OCI-LY3 (cell line): ENCODE data around the gene MAP4K2.

Source experiments
- H2AFZ ChIP-seq: fragments of 200-600, 300-600 bp; shearing (Covaris generic); 2 replicates; pipeline ENCODE4 v1.6.0; 2014; ENCODE audit warnings: antibody characterized with exemption, low read depth, low read length
- H3K27ac ChIP-seq: fragments of 200-600, 300-600 bp; sonication (generic); 2 replicates; pipeline ENCODE4 v1.5.1; 2014; ENCODE audit warnings: mild to moderate bottlenecking, low read length, moderate library complexity, mixed read lengths
- H3K27me3 ChIP-seq: fragments of 200-600, 300-600 bp; sonication (generic); 2 replicates; pipeline ENCODE4 v1.6.1; 2014; ENCODE audit warnings: low read depth, low read length, mixed read lengths
- H3K36me3 ChIP-seq: fragments of 200-600, 300-600 bp; sonication (generic); replicated peaks from 2 replicates; pipeline ENCODE3; 2014; ENCODE audit warnings: low read depth, low read length, mixed read lengths
- H3K4me1 ChIP-seq: fragments of 300-600, 200-600 bp; sonication (generic); 2 replicates; pipeline ENCODE4 v1.6.1; 2014; ENCODE audit warnings: low read length, mixed read lengths
- H3K4me2 ChIP-seq: fragments of 200-600, 300-600 bp; sonication (generic); 2 replicates; pipeline ENCODE4 v1.6.1; 2014; ENCODE audit warnings: low read length, mixed read lengths
- H3K4me3 ChIP-seq: fragments of 300-600, 200-600 bp; sonication (generic); 2 replicates; pipeline ENCODE4 v1.5.1; 2014; ENCODE audit warnings: antibody characterized with exemption, mild to moderate bottlenecking, low read length, moderate library complexity
- H3K79me2 ChIP-seq: fragments of 300-600, 200-600 bp; shearing (Covaris generic); 2 replicates; pipeline ENCODE4 v1.6.1; 2014; ENCODE audit warnings: mild to moderate bottlenecking, low read length, mixed read lengths
- H3K9ac ChIP-seq: fragments of 300-600, 200-600 bp; shearing (Covaris generic); 2 replicates; pipeline ENCODE4 v1.6.0; 2014; ENCODE audit warnings: mild to moderate bottlenecking, low read length, moderate library complexity
- H3K9me3 ChIP-seq: fragments of 200-600, 300-600 bp; shearing (Covaris generic); 2 replicates; pipeline ENCODE4 v1.6.1; 2014; ENCODE audit warnings: low read length, mixed read lengths; ENCODE audit not compliant: insufficient read depth
- H4K20me1 ChIP-seq: fragments of 200-600, 300-600 bp; sonication (generic); 2 replicates; pipeline ENCODE4 v1.6.1; 2016; ENCODE audit warnings: low read length, mixed read lengths; ENCODE audit not compliant: insufficient read depth
- CTCF ChIP-seq: fragments of 200-600, 300-600 bp; sonication (generic); IDR thresholded peaks from 2 replicates; pipeline ENCODE4 v1.5.1; 2014; ENCODE audit warnings: antibody characterized with exemption, low read length, low read depth
- EZH2phosphoT487 ChIP-seq: fragments of 200-600 bp; shearing (Covaris generic); IDR thresholded peaks from 2 replicates; pipeline ENCODE4 v1.6.1; 2018; ENCODE audit warnings: antibody characterized with exemption, mixed run types, low read depth

MAP4K2 gene

GRCh38 chr11:64754124-64754918, 48.7 kb downstream of the MAP4K2 start:
- H2AFZ ChIP-seq: no peak overlapping the region
- no peak overlapping the region for H3K4me2 ChIP-seq
- H3K27me3 ChIP-seq: no peaks in the 10 kb centered on the region
- H3K4me1 ChIP-seq: peaks cover 13% of the 10 kb centered on the region
- no peaks in the 10 kb centered on the region for H3K9me3 ChIP-seq
- no peak overlapping the region for H3K9ac ChIP-seq
- no peaks in the 10 kb centered on the region for H3K79me2 ChIP-seq
- TF ChIP-seq CTCF (no peak), EZH2phosphoT487 (no peak)
- no peak overlapping the region for H3K27ac ChIP-seq
- H3K4me3 ChIP-seq: no peak overlapping the region
- H3K36me3 ChIP-seq: peaks cover 3% of the 10 kb centered on the region
- no peaks in the 10 kb centered on the region for H4K20me1 ChIP-seq

GRCh38 chr11:64753380-64754123, 49.5 kb downstream of the MAP4K2 start:
- H3K4me2 ChIP-seq: no peak overlapping the region
- peaks cover 3% of the 10 kb centered on the region for H3K36me3 ChIP-seq
- H3K27me3 ChIP-seq: no peaks in the 10 kb centered on the region
- H3K9me3 ChIP-seq: no peaks in the 10 kb centered on the region
- H3K9ac ChIP-seq: no peak overlapping the region
- TF ChIP-seq CTCF: no peak
- no peak for TF ChIP-seq EZH2phosphoT487
- H3K79me2 ChIP-seq: no peaks in the 10 kb centered on the region
- H3K4me1 ChIP-seq: peaks cover 18% of the 10 kb centered on the region
- no peak overlapping the region for H3K27ac ChIP-seq
- no peak overlapping the region for H2AFZ ChIP-seq
- no peak overlapping the region for H3K4me3 ChIP-seq
- no peaks in the 10 kb centered on the region for H4K20me1 ChIP-seq

DNA sequence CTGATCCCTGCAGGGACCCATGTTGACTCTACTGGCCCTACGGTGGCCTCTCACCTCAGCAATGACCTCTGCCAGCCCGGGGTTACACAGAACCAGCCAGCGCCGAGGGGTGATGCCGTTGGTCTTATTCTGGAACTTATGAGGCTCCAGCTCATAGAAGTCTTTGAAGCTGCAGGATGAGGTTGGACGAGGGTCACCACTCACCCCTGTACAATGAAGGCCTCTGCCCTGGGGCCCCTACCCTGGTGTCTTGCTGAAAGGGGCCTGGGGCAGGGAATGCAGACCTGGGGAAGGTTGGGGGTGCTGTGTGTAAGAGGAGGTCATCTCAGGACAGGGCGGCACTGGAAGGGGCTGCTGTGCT, 50.0 kb downstream of the MAP4K2 start:
- Histone ChIP-seq H3K36me3 (peaks cover 3% of the 10 kb centered on the region), H3K9me3 (no peaks in the 10 kb centered on the region), H3K4me3 (no peak overlapping the region), H3K4me1 (peaks cover 21% of the 10 kb centered on the region), H3K9ac (no peak overlapping the region), H2AFZ (no peak overlapping the region), H4K20me1 (no peaks in the 10 kb centered on the region), H3K79me2 (no peaks in the 10 kb centered on the region), H3K27me3 (no peaks in the 10 kb centered on the region), H3K27ac (no peak overlapping the region), H3K4me2 (no peak overlapping the region)
- TF ChIP-seq EZH2phosphoT487 (no peak), CTCF (no peak)

GRCh38 chr11:64752175-64752970, 50.6 kb downstream of the MAP4K2 start:
- Histone ChIP-seq H3K4me3 (no peak overlapping the region), H3K27me3 (no peaks in the 10 kb centered on the region), H3K4me1 (peaks cover 21% of the 10 kb centered on the region), H3K79me2 (no peaks in the 10 kb centered on the region), H3K27ac (no peak overlapping the region), H2AFZ (no peak overlapping the region), H3K4me2 (no peak overlapping the region), H3K36me3 (peaks cover 3% of the 10 kb centered on the region), H4K20me1 (no peaks in the 10 kb centered on the region), H3K9me3 (no peaks in the 10 kb centered on the region), H3K9ac (no peak overlapping the region)
- TF ChIP-seq CTCF (no peak), EZH2phosphoT487 (no peak)
